AG08395 (cell line): Measurements from ENCODE around the gene TMEM125.

Experiments
- DNase-seq: peaks from one replicate; pipeline ENCODE4 v3.0.0; 2012; ENCODE audit warnings: mixed read lengths, low spot score

The TMEM125 gene

DNA sequence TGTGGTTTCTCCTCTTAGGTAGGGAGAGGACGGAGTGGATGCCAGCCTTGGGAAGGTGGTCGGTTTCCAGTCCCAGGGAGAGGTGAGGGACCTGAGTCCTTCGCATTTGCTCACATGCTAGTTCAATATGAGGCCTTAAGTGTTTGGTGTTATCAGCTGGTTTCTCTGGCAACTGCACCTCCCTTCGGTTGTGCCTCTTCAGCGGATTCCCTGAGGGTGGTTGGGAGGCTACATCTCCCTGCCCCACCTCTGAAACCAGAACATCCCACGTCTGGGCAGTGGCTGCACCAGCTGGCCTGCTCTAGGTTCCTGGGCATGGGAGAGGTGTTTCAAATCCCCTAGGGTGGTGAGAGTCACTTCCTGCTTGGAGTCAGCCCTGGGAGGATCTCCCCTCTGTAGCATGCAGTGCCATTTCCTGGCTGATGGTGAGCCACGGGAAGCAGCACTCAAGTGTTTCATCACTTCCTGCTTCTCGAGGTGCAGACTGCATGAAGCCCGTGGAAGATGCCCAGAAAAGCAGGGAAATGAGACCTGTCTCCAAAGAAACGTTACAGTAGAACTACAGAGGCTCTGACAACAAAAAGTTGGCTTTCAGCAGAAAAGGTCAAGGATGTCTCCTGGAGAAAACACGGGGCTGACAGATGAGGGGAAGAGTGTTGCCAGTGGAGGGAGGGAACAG, 4.5 kb downstream of the TMEM125 start:
- DNase-seq, result peak; percentile 35

DNA sequence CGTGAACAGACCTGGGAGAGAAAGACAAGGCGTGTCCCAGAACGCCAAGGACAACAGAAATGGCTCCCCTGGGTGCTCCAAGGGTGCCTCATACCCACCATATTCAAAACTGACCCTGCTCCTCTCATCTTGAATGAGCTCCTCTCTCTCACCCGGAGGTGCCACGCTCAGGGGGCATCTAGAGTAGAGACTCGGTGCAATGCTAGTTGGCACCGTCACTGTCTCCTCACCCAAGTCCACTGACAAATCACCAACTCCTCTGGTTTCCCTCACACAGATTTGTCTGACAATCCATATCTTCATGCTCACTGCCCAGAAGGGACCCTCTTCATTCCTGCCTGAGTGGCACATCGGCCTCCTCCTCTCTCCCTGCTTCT, 5.0 kb downstream of the TMEM125 start:
- no peak for DNase-seq

DNA sequence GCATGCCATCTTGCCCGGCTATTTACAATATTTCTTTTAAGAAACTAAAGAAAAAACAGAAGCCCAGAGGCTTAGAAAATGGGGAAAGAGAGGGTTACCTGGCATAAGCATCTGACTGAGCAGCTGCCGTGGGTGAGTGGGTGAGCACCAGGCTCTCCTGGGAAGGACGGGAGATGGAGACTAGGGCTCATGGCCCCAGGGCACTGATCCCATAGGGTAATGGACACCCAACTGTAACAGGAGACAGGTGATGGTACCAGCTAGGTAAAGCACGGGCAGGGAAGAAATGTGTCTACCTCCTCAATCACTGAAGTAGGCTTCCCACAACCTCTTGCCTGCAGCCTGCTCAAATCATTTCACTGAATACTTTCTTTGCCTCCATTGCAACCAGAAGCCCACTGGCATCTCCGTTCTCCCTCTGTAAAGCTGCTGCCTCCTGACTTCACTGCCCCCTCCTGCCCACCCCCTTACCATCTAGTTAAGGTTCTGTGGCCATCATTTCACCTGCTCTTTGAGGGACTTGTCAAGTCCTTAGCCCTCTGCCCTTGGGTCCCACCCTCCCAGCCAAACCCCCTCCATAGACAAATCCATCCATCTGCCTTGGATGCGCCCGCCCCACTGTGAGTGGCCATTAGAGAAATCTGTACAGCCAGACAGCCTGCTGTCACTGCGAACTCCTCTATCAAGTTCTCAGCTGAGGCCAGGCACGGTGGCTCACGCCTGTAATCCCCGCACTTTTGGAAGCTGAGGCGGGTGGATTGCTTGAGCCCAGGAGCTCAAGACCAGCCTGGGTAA, 6.2 kb downstream of the TMEM125 start:
- no peak for DNase-seq

DNA sequence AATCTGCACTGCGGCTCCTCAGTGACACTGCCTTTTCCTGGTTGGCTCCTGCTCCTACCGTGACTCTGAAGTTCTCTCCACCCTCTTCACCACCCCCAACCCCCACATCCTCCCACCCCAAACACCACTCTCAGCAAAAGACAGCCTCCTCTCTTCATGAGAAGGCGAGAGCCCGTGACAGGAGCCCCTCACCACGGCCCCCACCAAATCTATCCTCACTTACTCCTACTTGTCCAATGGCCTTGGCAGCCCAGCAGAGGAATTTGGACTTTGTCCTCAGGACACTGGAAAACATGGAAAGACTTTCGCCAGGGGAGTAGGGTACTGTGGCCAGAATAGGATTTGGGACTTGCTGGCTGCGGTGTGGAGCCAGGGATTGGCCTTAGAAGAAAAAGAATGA, 6.9 kb downstream of the TMEM125 start:
- no peak for DNase-seq

DNA sequence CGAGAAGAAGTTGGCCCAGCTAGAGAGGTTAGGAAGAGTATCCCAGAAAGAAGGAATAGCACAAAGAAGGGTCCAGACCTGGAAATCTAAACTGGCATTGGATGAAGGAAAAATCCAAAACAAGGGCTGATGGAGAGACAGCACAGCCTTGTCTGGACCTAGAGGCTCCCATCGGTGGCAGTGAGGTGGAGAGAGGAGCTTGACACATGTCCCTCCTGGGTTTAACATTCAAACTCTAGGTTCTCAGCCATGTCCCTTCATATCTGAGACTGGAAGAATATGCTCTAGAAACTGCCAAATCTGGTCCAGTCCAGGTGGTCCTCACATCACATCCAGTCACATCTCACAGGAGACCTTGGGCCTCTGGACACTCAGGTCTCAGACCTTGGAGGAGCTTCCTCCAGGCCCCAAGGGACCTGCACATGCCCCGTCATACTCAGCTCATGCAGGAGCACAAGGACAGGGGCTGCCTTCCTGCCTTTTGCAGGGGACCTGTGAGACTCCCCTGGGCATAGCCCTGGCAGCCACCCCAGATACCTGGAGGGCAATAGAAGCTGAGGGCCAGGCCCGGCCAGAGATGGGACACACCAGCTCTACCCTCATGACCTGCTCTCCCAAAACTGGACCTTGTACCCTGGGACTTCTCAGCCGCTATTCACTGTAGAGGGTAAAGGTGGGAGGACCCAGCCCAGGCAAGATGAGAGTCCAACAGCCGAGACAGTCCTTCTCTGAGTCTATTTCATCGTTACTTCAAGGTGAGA, 7.5 kb downstream of the TMEM125 start:
- no peak for DNase-seq

DNA sequence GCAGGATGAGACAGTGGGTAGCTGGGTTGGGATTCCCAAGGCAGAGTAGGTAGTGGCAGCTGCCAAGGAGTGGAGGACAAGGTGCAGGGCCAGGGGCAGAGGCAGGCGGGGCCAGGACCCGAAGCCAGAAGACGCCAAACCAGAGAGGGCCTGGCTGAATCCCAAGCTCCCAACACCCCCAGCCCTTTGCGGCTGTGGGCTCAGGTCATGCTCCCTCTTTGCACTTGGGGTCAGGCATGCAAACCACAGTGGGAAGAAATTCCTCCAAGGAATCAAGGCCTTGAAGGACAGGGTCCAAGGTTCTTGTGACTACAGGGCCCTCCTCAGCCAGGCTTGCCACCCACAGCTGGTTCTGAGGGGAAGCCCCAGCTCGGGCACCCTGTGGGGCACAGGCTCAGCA, 9.4 kb downstream of the TMEM125 start:
- DNase-seq, result no peak

DNA sequence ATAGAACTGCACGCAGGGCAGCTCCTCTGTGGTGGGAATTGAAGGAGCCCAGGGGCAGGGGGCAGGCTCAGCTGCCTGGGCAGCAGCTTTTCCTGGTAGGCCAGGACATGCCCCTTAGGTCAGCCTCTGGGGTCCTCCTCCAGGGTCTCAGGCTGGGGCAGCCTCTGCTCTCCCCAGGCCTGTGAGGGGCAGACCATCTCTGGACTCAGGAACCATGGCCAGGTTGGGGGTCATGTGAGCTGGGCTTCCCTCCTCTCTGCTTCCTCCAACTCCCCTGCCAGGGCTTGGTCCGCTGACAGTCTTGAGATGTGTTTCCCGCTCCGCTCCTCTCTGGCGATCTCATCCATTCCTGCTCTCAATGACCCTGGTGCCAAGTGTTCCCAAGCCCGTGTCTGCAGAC, 9.9 kb downstream of the TMEM125 start:
- DNase-seq, result no peak

DNA sequence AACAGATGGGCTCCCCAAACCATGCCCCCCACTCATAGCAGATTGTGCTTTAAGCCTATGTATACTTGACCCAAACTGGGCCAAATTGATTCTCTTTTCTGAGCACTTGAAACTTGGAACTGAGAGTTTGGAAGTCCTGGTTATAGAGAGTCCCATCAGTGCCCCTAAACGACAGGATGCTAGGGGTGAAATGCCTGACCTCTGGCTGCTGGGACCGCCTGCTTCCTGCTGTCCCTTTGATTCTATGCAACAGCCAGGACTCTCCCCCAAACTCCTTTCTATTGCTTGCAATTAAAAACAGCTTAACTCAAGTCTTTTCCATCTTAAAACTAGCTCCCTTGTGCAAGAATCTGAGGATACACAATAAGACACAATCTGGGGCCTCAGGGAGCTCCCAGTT, 10.9 kb downstream of the TMEM125 start:
- no peak for DNase-seq

DNA sequence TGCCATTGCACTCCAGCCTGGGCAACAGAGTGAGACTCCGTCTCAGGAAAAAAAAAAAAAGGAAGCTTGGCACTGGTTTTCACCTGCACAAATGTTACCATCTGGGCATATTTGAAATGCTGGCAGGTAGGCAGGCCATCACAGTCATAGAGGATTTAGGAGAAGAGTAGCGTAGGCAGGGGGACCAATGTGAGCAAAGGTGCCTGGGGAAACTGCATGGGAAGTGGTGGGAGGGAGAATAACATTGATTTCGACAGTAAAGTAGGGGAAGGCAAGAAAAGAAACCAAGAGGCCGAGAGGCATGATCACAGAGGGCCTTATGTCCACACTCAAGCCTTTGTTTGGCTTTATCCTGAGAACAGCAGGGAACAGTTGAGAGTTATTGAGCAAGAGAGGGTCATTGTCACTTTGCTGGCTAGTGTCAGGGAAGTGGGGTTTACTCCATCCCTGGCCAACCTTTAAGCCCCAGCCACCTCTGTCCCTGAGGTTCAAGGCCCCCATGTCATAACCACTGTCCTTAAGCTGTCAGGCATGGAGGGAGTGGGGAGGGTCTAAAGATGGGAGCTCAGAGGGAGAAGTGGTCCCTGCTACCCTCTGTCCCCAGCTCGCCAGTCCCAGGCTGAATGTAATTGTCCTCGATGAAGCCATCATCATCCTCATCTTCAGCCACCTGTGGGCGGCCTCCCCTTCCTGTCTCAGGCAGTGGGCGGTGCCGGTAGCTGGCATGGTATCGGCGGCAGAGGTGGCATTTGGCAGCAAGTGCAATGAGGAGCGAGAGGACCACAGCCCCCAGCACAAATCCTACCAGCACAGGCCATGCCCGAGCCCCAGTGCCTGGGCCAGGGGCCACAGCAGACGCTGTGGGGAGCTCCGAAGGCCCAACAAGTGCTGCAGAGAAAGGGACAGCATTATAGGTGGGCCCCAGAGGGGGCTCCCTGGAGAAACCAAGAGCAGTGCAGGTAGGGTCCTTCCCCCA, 12.7 kb downstream of the TMEM125 start:
- no peak for DNase-seq

DNA sequence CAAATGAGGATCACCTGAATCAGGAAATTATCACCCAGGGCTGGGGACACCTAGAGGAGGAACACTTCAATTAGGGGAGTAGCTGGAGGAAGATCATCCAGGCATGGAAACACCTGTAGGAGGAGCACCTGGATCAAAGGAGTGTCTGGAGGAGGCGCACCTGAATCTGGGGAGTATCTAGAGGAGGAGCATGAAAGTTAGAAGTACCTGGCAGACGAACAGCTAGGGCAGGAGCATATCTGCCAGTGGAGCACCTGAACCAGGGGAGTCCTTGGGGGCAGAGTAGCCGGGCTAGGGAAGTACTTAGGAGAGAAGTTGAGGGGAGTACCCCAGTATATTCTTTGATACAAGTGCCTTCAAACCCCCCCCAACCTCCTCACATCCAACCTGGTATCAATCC, 14.3 kb downstream of the TMEM125 start:
- DNase-seq, result no peak

DNA sequence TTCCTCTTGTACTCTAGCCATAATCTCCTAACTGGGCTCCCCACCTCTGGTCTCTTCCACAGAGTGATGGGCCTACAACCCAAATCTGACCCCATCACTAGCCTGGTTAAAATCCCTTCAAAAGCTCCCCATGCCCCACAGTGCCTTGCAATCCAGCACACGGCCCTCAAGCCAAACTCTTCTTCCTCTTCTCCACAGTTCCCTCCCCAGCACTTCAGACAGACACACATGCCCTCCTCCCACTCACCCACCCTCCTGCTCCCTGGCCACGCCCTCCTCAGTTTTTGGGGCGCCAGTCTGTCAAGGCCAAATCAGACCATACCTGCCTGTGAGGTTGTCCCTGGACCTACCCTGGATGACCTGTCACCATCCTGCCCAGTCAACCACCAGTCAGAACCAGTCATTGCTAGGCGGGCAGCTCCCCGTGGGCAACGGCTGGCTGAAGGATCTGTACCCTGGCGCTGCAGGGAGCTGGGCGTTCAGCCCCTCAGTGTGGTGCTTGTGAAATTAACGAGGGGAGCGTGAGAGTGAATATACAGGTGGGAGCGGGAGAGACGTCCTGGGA, 14.8 kb downstream of the TMEM125 start:
- DNase-seq, result no peak

DNA sequence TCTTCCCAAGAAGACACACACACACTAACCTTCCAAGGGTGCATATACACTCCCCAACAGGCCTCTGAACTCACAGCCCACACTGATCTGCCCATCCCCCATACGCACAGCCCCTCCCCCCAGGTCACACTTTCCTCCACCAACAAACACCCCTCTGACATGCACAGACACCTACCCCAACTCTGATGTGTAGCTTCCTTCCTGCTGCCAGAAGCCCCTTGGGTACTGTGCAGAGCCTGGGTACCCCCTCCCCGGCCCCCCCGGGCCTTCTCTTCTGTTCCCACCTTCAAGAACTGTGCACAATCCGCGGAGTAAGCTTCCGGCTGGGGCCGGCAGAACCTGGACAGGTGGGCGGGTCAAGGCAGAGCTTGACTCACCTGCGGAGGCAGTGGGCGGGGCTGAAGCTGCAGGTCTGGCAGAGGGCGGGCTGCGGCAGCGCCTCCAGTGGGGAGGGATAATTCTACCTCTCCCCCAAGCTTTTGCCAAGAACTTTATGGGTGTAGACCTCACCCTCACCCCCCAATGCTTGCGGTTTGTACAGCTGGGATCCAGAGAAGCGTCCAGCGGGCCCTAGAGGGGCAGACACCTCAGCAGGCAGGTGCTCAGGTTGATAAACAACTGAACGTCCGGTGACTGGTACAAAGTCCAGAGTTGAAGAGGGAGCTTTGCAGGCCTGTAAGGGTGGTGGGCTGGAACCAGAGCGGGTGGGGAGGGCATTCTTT, 15.6 kb downstream of the TMEM125 start, which contains the start of gene C1orf210:
TSS of gene C1orf210 (minus strand) at position 313 of the 722 bp plus-strand sequence. CDS start 2,311 bp downstream, outside the sequence.
- no peak for DNase-seq

DNA sequence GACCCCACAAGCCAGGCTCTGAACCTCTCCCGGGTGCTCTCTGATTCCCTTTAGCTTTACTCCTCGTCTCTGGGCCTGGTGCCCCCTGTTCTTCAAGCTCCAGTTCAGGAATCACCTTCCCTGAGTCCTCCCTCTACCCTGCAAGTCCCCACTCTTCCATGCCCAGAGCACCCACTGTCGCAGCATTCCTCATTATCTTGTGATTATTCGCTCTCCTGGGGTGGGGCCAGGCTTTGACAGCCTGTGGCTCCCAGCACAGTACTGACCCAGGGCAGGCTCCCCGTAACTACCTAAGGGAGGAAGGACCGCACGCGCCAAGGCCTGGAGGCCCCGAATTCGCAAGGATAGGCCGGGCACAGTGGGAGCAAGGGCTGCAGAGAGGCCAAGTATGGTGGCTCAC, 16.3 kb downstream of the TMEM125 start:
- DNase-seq, result no peak

DNA sequence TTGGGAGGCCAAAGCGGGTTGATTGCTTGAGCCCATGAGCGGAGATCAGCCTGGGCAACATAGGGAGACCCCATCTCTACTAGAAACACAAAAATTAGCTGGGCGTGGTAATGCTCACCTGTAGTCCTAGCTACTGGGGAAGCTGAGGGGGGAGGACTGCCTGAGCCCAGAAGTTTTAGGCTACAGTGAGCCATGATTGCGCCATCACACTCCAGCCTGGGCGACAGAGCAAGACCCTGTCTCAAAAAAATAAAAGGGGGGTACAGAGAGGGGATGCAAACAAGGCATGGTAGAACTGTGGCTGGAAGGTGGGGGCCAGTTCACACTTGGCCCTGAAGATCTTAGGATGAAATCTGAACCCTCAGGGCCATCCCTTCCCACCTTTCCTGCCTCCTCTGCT, 16.8 kb downstream of the TMEM125 start:
- no peak for DNase-seq

DNA sequence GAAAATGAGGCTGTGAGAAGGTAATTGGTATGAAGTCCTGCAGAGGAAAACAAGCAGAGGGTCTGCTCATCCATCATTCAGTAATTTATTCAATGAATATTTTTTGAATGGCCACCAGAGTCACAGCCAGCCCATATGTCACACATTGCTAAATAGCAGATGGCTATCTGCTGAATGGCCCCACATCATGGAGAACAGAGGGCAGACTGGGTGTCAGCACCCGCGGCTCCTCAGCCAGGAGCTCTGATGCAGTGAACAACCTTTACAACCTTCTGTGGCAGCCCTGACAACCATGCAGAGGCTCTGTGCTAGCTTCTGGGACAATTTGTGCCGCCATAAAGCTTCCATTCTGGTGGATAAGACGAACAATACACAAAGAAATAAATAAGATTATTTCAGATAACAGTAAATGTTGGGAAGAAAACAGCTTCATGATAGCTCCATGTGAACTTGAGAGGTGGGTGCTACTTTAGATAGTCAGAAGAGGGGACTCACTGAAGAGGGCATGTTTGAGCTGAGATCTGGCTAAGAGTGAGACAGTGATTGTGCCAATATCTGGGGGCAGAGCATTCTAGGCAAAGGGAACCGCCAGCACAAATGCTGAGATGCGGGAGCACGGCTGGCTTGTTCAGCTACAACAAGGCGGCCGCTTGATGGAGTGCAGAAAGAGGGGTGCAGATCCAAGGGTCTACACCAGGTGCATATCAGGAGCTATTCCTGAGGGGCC, 18.4 kb downstream of the TMEM125 start:
- no peak for DNase-seq

DNA sequence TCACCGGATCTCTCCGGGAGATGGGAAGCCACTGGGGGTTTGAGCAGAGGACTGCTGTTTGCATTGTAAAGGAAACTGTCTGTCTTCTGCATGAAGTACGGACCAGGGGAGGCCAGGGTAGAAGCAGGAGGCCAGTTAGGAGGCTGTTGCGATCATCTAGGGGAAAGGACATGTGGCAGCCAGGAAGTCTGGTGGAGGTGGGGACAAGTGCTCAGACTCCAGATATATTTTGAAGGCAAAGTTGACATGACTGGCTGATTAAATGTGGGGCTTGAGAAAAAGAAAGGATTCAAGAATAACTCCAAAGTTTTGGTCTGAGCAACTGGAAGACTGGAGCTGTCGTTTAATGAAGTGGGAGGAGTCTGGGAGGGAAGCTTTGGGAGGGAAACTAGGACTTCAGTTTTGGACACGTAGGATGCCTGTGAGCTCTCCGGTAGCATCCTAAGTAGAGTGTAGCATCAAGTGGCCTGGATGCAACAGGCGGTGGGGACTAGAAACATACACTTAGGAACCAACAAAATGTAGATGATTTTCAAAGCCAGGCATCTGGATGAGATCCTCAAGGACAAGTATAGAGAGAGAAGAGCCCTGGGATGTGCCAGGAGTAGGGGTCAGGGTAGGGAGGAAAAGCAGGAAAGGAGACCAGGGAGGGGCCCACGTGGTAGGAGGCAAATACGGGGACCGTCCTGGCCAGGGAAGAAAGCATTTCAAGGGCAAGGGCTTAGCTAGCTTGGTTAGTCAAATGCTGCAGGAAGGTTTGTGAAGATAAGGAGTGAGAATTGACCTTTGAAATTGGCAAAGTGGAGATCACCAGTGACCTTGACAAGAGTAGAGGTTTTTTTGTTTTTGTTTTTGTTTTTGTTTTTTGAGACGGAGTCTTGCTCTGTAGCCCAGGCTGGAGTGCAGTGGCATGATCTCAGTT, 19.3 kb downstream of the TMEM125 start:
- no peak for DNase-seq

DNA sequence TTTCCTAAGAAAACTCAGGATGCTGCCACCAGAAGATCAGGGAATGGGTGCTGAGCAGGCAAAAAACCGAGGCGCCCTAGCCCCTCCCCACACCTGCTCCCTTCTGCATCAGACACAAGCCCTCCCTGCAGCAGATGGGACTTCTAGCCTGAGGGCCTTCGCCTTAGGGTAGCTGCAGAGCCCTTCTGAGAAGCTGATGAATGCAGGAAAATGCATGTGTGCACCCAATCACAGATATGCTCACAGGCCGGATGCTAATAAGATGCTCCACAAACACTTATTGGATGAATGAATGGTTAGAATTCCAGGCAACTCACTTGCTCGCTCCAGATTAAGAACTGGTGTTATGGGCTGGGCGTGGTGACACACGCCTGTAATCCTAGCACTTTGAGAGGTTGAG, 22.4 kb downstream of the TMEM125 start:
- no peak for DNase-seq

DNA sequence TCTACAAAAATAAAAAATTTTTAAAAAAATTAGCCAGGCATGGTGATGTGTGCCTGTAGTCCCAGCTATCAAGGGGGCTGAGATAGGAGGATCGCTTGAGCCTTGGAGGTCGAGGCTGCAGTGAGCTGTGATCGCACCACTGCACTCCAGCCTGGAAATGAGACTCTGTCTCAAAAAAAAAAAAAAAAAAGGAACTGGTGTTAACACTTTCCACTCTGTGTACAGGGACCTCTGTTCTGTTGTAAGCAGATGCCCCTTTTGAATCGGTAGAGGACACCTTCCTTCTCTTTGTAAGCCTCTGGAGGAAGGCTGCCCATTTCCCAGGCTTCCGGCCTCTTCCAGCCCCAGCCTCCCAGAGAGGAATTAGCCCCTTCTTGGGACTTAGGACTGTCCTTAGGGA, 22.9 kb downstream of the TMEM125 start:
- DNase-seq, result no peak

DNA sequence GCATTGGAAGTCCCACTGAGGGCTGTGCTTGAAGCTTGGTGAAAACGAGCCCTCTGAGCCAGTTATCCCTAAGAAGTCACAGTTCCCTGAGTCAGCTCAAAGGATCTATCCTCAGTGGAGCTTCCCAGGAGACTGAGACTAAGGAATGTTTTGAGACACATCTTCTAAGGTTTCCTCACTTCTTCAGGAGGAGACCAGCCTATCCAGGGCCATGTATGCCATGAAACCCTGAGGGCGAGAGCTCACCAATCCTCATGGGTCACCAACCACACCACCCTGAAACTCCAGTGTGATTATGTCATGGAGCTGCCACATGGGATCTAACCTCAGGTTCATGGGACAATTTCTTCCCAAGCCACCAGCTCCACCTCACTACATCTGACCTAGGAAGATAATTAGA, 23.4 kb downstream of the TMEM125 start:
- DNase-seq, result peak; percentile 13
